Measurements from ENCODE around the gene PTGR3. TPM values are rescaled to one million over a fixed set of nuclear protein-coding genes. Genes with fewer than 3 reads are reported as not detected.

Gene PTGR3
- total RNA-seq, 1 experiment from 2014 or later, result 1.6 TPM

DNA sequence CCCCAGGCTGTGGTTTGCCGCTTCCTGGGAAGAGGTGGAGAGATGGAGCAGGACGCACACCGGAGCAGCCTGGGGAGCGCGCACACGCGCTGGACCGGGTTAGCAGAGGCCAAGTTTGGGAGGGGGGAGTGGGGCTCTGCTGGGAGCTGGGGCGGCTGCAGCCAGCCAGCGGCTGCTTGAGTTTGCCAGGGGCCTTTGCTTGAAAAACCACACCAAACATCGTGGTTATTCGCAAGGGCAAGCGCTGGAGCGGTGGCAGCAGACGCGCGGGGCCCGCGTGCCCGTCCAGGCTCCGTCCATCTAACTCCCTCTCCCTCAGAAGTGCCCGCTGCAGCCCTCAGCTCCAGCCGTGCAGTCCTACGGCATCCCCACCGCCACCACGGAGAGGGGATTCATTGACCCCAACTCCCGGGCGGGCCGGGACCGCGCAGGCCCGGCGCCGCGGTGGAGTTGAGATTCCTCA is 4.6 kb downstream of the PTGR3 start:
- H3K9ac ChIP-seq (ENCODE audit: extremely low read depth, insufficient read length, low read length), result no peak overlapping the region
- Mint-ChIP-seq H3K27ac (no peak overlapping the region), H3K4me1 (peaks cover 32 to 33% of the 10 kb centered on the region in 2 experiments), H3K9me3 (no peaks in the 10 kb centered on the region; a peak in 1 of 5 replicates), H3K27me3 (ENCODE audit: low read depth) (peaks cover 83% of the 10 kb centered on the region), H3K4me3 (peak overlapping the region; percentile 47 to 72), H3K36me3 (ENCODE audit: insufficient read depth in 1 of 3, low read depth in 3 of 3) (no peaks in the 10 kb centered on the region; a peak in 2 of 7 replicates)
- peaks cover 50% of the 10 kb centered on the region for H3K27me3 ChIP-seq (ENCODE audit: insufficient read depth, low read length)
- no CpG with 5 or more reads among the region's 35 CpGs for WGBS (ENCODE audit: extremely low coverage, insufficient read length, low lambda C conversion rate)
- H3K79me2 ChIP-seq (ENCODE audit: insufficient read depth, low read length), result no peaks in the 10 kb centered on the region
- H3K23me2 ChIP-seq (ENCODE audit: insufficient read length, low read depth, low read length, poor library complexity, severe bottlenecking), result peaks cover 25% of the 10 kb centered on the region
- peak; percentile 49 for DNase-seq
- H3K18ac ChIP-seq (ENCODE audit: insufficient read length, low read depth, low read length), result no peak overlapping the region
- no peaks in the 10 kb centered on the region for H3K9me3 ChIP-seq (ENCODE audit: control insufficient read depth, low read depth, low read length)
- H3K4ac ChIP-seq (ENCODE audit: low read depth, low read length), result no peak overlapping the region
- no peak overlapping the region for H2AK5ac ChIP-seq (ENCODE audit: insufficient read length, low read length)
- H3K4me1 ChIP-seq (ENCODE audit: insufficient read depth, low read length), result no peaks in the 10 kb centered on the region; the same call in 1 of the 2 replicates
- no peak overlapping the region for H3T11ph ChIP-seq (ENCODE audit: low read length)
- no peak overlapping the region for H4K91ac ChIP-seq (ENCODE audit: insufficient read length, low read depth, low read length)
- no peak overlapping the region for H3K14ac ChIP-seq (ENCODE audit: insufficient read depth, low read length)
- H2BK15ac ChIP-seq (ENCODE audit: low read depth, low read length), result no peak overlapping the region
- no peak overlapping the region for H2BK20ac ChIP-seq (ENCODE audit: low read depth, low read length, poor library complexity, severe bottlenecking)
- no peaks in the 10 kb centered on the region for H4K20me1 ChIP-seq (ENCODE audit: control insufficient read depth, insufficient read depth, insufficient read length)
- no peak overlapping the region for H3K23ac ChIP-seq (ENCODE audit: insufficient read length, low read depth, low read length)
- TF ChIP-seq, protein P1, sequence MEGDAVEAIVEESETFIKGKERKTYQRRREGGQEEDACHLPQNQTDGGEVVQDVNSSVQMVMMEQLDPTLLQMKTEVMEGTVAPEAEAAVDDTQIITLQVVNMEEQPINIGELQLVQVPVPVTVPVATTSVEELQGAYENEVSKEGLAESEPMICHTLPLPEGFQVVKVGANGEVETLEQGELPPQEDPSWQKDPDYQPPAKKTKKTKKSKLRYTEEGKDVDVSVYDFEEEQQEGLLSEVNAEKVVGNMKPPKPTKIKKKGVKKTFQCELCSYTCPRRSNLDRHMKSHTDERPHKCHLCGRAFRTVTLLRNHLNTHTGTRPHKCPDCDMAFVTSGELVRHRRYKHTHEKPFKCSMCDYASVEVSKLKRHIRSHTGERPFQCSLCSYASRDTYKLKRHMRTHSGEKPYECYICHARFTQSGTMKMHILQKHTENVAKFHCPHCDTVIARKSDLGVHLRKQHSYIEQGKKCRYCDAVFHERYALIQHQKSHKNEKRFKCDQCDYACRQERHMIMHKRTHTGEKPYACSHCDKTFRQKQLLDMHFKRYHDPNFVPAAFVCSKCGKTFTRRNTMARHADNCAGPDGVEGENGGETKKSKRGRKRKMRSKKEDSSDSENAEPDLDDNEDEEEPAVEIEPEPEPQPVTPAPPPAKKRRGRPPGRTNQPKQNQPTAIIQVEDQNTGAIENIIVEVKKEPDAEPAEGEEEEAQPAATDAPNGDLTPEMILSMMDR (conservative IDR thresholded peaks at IDR 0.05), result no peak
- H3K4me2 ChIP-seq (ENCODE audit: insufficient read depth, insufficient read length, low read length), result peak overlapping the region; percentile 66
- no peak overlapping the region for H3K56ac ChIP-seq (ENCODE audit: insufficient read length, low read depth, low read length)
- no peak overlapping the region for H3K27ac ChIP-seq (ENCODE audit: insufficient read length, low read depth, low read length)
- H4K8ac ChIP-seq (replicated peaks; ENCODE audit: insufficient read length, low read depth, low read length), result no peak overlapping the region
- no peak overlapping the region for H4K5ac ChIP-seq (ENCODE audit: insufficient read length, low read depth, low read length)
- H2BK120ac ChIP-seq (ENCODE audit: low read depth, low read length, poor library complexity, severe bottlenecking), result no peak overlapping the region
- no peak overlapping the region for H2AFZ ChIP-seq (ENCODE audit: low read length)
- H3K79me1 ChIP-seq (ENCODE audit: insufficient read depth, low read depth, low read length, poor library complexity, severe bottlenecking), result no peaks in the 10 kb centered on the region
- no peak overlapping the region for H2BK12ac ChIP-seq (ENCODE audit: insufficient read length, low read depth, low read length)
- no peak overlapping the region for H2BK5ac ChIP-seq (ENCODE audit: insufficient read length, low read length)
